ENCODE results near the gene SH3BGRL2.

The SH3BGRL2 gene

GRCh38 chr6:79666634-79667033, 35.5 kb downstream of the SH3BGRL2 start:
- no peak for TF ChIP-seq CEBPB (IDR thresholded peaks at IDR 0.05)
- TF ChIP-seq ZBTB7A (IDR thresholded peaks at IDR 0.05; ENCODE audit: low read depth): no peak
- no peak for TF ChIP-seq EP300 (IDR thresholded peaks at IDR 0.05; ENCODE audit: borderline replicate concordance)

- no peak for TF ChIP-seq YY1 (IDR thresholded peaks at IDR 0.05; ENCODE audit: low read depth)
- no peak for TF ChIP-seq ZBTB7A (IDR thresholded peaks at IDR 0.05; ENCODE audit: low read depth)
- TF ChIP-seq TAF1 (IDR thresholded peaks at IDR 0.05; ENCODE audit: low read depth): no peak
- no peak for TF ChIP-seq TEAD4 (IDR thresholded peaks at IDR 0.05)
- TF ChIP-seq CREB1 (IDR thresholded peaks at IDR 0.05; ENCODE audit: low read depth): no peak
- TF ChIP-seq MAX (IDR thresholded peaks at IDR 0.05): no peak
- no peak for TF ChIP-seq NFIC (IDR thresholded peaks at IDR 0.05)
- no peak for TF ChIP-seq TCF12 (IDR thresholded peaks at IDR 0.05; ENCODE audit: low read depth)
- TF ChIP-seq EGR1 (IDR thresholded peaks at IDR 0.05): no peak
- no peak for TF ChIP-seq USF1 (IDR thresholded peaks at IDR 0.05)
- TF ChIP-seq FOXM1 (IDR thresholded peaks at IDR 0.05; ENCODE audit: borderline replicate concordance, low read depth): no peak
- no peak for TF ChIP-seq REST (IDR thresholded peaks at IDR 0.05; ENCODE audit: low read depth)
- TF ChIP-seq EP300 (IDR thresholded peaks at IDR 0.05; ENCODE audit: borderline replicate concordance): no peak
- TF ChIP-seq RAD21 (IDR thresholded peaks at IDR 0.05; ENCODE audit: low read depth): no peak
- TF ChIP-seq CEBPB (IDR thresholded peaks at IDR 0.05): no peak
Measured at GRCh38 chr6:79668381-79668780, 37.3 kb downstream of the SH3BGRL2 start.

- no peak for TF ChIP-seq FOXM1 (IDR thresholded peaks at IDR 0.05; ENCODE audit: borderline replicate concordance, low read depth)
- TF ChIP-seq ZBTB7A (IDR thresholded peaks at IDR 0.05; ENCODE audit: low read depth): no peak
- no peak for TF ChIP-seq USF1 (IDR thresholded peaks at IDR 0.05)
- no peak for TF ChIP-seq TCF12 (IDR thresholded peaks at IDR 0.05; ENCODE audit: low read depth)
- no peak for TF ChIP-seq RAD21 (IDR thresholded peaks at IDR 0.05; ENCODE audit: low read depth)
- no peak for TF ChIP-seq YY1 (IDR thresholded peaks at IDR 0.05; ENCODE audit: low read depth)
- no peak for TF ChIP-seq TAF1 (IDR thresholded peaks at IDR 0.05; ENCODE audit: low read depth)
- TF ChIP-seq CREB1 (IDR thresholded peaks at IDR 0.05; ENCODE audit: low read depth): no peak
- no peak for TF ChIP-seq TEAD4 (IDR thresholded peaks at IDR 0.05)
- no peak for TF ChIP-seq CEBPB (IDR thresholded peaks at IDR 0.05)
- no peak for TF ChIP-seq NFIC (IDR thresholded peaks at IDR 0.05)
- TF ChIP-seq EGR1 (IDR thresholded peaks at IDR 0.05): no peak
- no peak for TF ChIP-seq MAX (IDR thresholded peaks at IDR 0.05)
- no peak for TF ChIP-seq REST (IDR thresholded peaks at IDR 0.05; ENCODE audit: low read depth)
- TF ChIP-seq EP300 (IDR thresholded peaks at IDR 0.05; ENCODE audit: borderline replicate concordance): no peak
Measured at GRCh38 chr6:79669766-79670165, 38.6 kb downstream of the SH3BGRL2 start.

- peak; percentile 60 for TF ChIP-seq USF1 (IDR thresholded peaks at IDR 0.05)
- TF ChIP-seq ZBTB7A (IDR thresholded peaks at IDR 0.05; ENCODE audit: low read depth): no peak
Measured at GRCh38 chr6:79670789-79671188, 39.7 kb downstream of the SH3BGRL2 start.

GRCh38 chr6:79671600-79672266, 40.6 kb downstream of the SH3BGRL2 start:
- TF ChIP-seq TEAD4 (IDR thresholded peaks at IDR 0.05): no peak
- TF ChIP-seq ZBTB7A (IDR thresholded peaks at IDR 0.05; ENCODE audit: low read depth): no peak
- no peak for TF ChIP-seq FOXM1 (IDR thresholded peaks at IDR 0.05; ENCODE audit: borderline replicate concordance, low read depth)
- no peak for TF ChIP-seq RAD21 (IDR thresholded peaks at IDR 0.05; ENCODE audit: low read depth)
- no peak for TF ChIP-seq EP300 (IDR thresholded peaks at IDR 0.05; ENCODE audit: borderline replicate concordance)
- TF ChIP-seq MAX (IDR thresholded peaks at IDR 0.05): no peak
- no peak for TF ChIP-seq CREB1 (IDR thresholded peaks at IDR 0.05; ENCODE audit: low read depth)
- no peak for TF ChIP-seq YY1 (IDR thresholded peaks at IDR 0.05; ENCODE audit: low read depth)
- TF ChIP-seq TAF1 (IDR thresholded peaks at IDR 0.05; ENCODE audit: low read depth): no peak
- no peak for TF ChIP-seq EGR1 (IDR thresholded peaks at IDR 0.05)
- TF ChIP-seq USF1 (IDR thresholded peaks at IDR 0.05): no peak
- no peak for TF ChIP-seq REST (IDR thresholded peaks at IDR 0.05; ENCODE audit: low read depth)
- no peak for TF ChIP-seq CEBPB (IDR thresholded peaks at IDR 0.05)
- TF ChIP-seq NFIC (IDR thresholded peaks at IDR 0.05): no peak
- no peak for TF ChIP-seq TCF12 (IDR thresholded peaks at IDR 0.05; ENCODE audit: low read depth)

All from Ishikawa (cell line).